ENCODE results near the gene AJAP1. TPM values are rescaled to one million over a fixed set of nuclear protein-coding genes. Genes with fewer than 3 reads are reported as not detected.

The AJAP1 gene
- total and polyA plus RNA-seq, 2 of the 8 experiments (the other 6 are each of a cell fraction or from before 2014, with no cell fraction given), result 1.9 to 6.2 TPM

DNA sequence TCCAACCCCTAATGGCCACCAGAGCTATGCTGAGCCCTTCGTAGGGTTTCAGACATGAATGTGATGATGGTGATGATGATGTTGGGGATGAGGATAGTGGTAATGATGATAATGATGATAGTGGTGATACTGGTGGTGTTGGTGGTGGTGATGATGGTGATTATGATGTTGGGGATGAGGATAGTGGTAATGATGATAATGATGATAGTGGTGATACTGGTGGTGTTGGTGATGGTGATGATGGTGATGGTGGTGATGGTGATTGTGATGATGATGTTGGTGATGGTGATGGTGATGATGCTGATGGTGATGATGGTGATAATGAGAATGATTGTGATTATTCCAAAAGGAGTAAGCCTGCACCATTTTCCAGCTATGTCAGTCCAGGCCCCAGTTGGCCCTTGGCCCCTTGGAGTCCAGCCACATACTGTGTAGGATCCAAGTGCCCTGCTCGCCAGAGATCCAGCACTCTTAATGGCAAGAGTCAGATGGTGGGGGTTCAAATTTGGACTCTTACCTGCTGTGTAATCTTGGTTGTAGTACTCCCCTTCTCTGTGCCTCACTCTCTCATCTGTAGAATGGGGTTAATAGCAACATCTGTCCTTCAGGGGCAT, 28.3 kb downstream of the AJAP1 start:
- no peak for FAIRE-seq

More for the DNA sequence above, 28.3 kb downstream of the AJAP1 start:
- H2AFZ ChIP-seq (ENCODE audit: low read length), result no peak overlapping the region
- H4K20me1 ChIP-seq (replicated peaks in 1 of 2; ENCODE audit: control insufficient read depth in 1 of 2, insufficient read depth in 2 of 2, low read length in 2 of 2), result no peaks in the 10 kb centered on the region
- no peak for DNase-seq (ENCODE audit: low read depth in 1 of 2, low spot score in 2 of 2)
- 90% methylated on average over 2 of the region's 2 CpGs; no CpG with 5 or more reads in 1 of the 2 experiments for WGBS, 2 experiments (ENCODE audit: extremely low coverage in 1 of 2, insufficient coverage in 1 of 2, insufficient read length in 1 of 2, insufficient replicate concordance in 2 of 2, low coverage in 1 of 2, low lambda C conversion rate in 2 of 2, missing lambda C conversion rate in 1 of 2)
- H2BK12ac ChIP-seq (ENCODE audit: low read depth, low read length), result no peak overlapping the region
- H3K4ac ChIP-seq (replicated peaks; ENCODE audit: insufficient read length, low read depth, low read length), result no peak overlapping the region
- no peak overlapping the region for H3K27ac ChIP-seq (ENCODE audit: low read depth, low read length)
- no peak overlapping the region for H2BK5ac ChIP-seq (ENCODE audit: low read depth, low read length)
- H3K4me3 ChIP-seq (ENCODE audit: extremely low read depth in 1 of 4, insufficient read depth in 2 of 4, low read depth in 3 of 4, low read length in 4 of 4), result no peak overlapping the region
- H3K4me1 ChIP-seq (replicated peaks in 1 of 4; ENCODE audit: control insufficient read depth in 3 of 4, insufficient read depth in 4 of 4, low read length in 3 of 4), result peaks cover 3 to 7% (median 5%) of the 10 kb centered on the region in 4 experiments; a peak in 5 of 7 replicates
- no peak overlapping the region for H2BK20ac ChIP-seq (ENCODE audit: low read length)
- H3K79me1 ChIP-seq (ENCODE audit: low read depth, low read length), result no peaks in the 10 kb centered on the region
- POLR2A ChIA-PET (ENCODE audit: partially characterized antibody), result no interaction called here
- H2BK120ac ChIP-seq (replicated peaks; ENCODE audit: low read depth, low read length), result no peak overlapping the region
- no peak overlapping the region for H4K91ac ChIP-seq (replicated peaks; ENCODE audit: insufficient read length, low read length)
- H4K8ac ChIP-seq (ENCODE audit: extremely low read depth, insufficient read depth, low read length), result no peak overlapping the region
- peaks cover 3 to 15% of the 10 kb centered on the region in 2 experiments; a peak in 2 of 4 replicates for H3K9me3 ChIP-seq (ENCODE audit: insufficient read depth in 2 of 2, low read depth in 1 of 2, low read length in 1 of 2)
- peaks cover 5% of the 10 kb centered on the region; the same call in 1 of the 2 replicates for H3K23me2 ChIP-seq (ENCODE audit: low read depth, low read length)
- H3K36me3 ChIP-seq (ENCODE audit: control insufficient read depth in 2 of 4, insufficient read depth in 4 of 4, low read length in 3 of 4), result no peaks in the 10 kb centered on the region
- no peak overlapping the region for H3K14ac ChIP-seq (ENCODE audit: insufficient read length)
- peak overlapping the region; percentile 61; the same call in 1 of the 2 replicates for H2BK15ac ChIP-seq (ENCODE audit: low read length)
- TF ChIP-seq CBX8 (IDR thresholded peaks at IDR 0.05; ENCODE audit: borderline replicate concordance, low read depth, low read length) (no peak), SIN3A (conservative IDR thresholded peaks at IDR 0.05 in 1 of 2, IDR thresholded peaks at IDR 0.05 in 1 of 2; ENCODE audit: low read depth in 1 of 2, low read length in 2 of 2) (no peak), NRF1 (IDR thresholded peaks at IDR 0.05; ENCODE audit: low read depth, low read length) (no peak), POLR2AphosphoS5 (IDR thresholded peaks at IDR 0.05; ENCODE audit: low read depth, low read length) (no peak), RAD21 (IDR thresholded peaks at IDR 0.05 in 1 of 2, conservative IDR thresholded peaks at IDR 0.05 in 1 of 2; ENCODE audit: low read depth in 2 of 2, low read length in 2 of 2) (no peak), TEAD4 (IDR thresholded peaks at IDR 0.05; ENCODE audit: low read depth, low read length) (no peak), ATF3 (IDR thresholded peaks at IDR 0.05; ENCODE audit: insufficient read depth, low read depth, low read length) (no peak), JUND (IDR thresholded peaks at IDR 0.05; ENCODE audit: low read length) (no peak), HDAC6 (IDR thresholded peaks at IDR 0.05; ENCODE audit: low read depth, low read length) (no peak), E2F6 (IDR thresholded peaks at IDR 0.05) (no peak)
- CTCF ChIA-PET (ENCODE audit: partially characterized antibody), result interaction anchor here (1.4 kb wide), 1 partner anchor 18 kb away, joined by 3 read pairs; no protein-coding TSS in a partner anchor
- H3K23ac ChIP-seq (ENCODE audit: insufficient read length), result no peak overlapping the region
- no peak overlapping the region for H3K56ac ChIP-seq (replicated peaks; ENCODE audit: insufficient read length, low read depth, low read length)
- no peak overlapping the region for H3K4me2 ChIP-seq (ENCODE audit: insufficient read depth in 1 of 2, low read depth in 2 of 2, low read length in 2 of 2)
- no peak overlapping the region for H3K9ac ChIP-seq (replicated peaks in 1 of 4; ENCODE audit: extremely low read depth in 1 of 4, low read depth in 3 of 4, low read length in 3 of 4)
- no peak overlapping the region for H4K5ac ChIP-seq (ENCODE audit: insufficient read length, low read depth, low read length)
- no peak overlapping the region for H2AK5ac ChIP-seq (ENCODE audit: low read depth, low read length)
- H3K27me3 ChIP-seq (replicated peaks in 1 of 4; ENCODE audit: control insufficient read depth in 3 of 4, extremely low read depth in 1 of 4, insufficient read depth in 3 of 4, low read length in 3 of 4), result no peaks in the 10 kb centered on the region; a peak in 1 of 7 replicates
- H3K79me2 ChIP-seq (ENCODE audit: control insufficient read depth in 1 of 2, insufficient read depth in 2 of 2, low read length in 2 of 2), result no peaks in the 10 kb centered on the region
- no peak overlapping the region for H3K18ac ChIP-seq (ENCODE audit: extremely low read depth, low read length)

Data from H1 (cell line).